Spleen (tissue), 7 donors: ENCODE measurements around the gene COL27A1.

Experiments
- CTCF ChIP-seq, 11 experiments: fragments of 200-600 bp in 7 of 11; fragments of 450-650 bp in 4 of 11; sonication (generic) in 4 of 11; IDR thresholded peaks in 8 of 11; conservative IDR thresholded peaks in 3 of 11; 1 replicate in 7 of 11; 2 replicates in 4 of 11; pipeline versions ENCODE4 v1.4.0 to v1.8.0; 2016 to 2021; ENCODE audit warnings: antibody characterized with exemption in 11 of 11, inconsistent platforms in 4 of 11, mild to moderate bottlenecking in 1 of 11
- POLR2A ChIP-seq, 3 donors: fragments of 450-650 bp; IDR thresholded peaks; one replicate each; pipeline ENCODE4 v1.5.1; 2017; ENCODE audit warnings: antibody characterized with exemption in 3 of 3, mild to moderate bottlenecking in 1 of 3
- donor health status: DM: no; HTN: no; CAD: no; lungs with moderate emphysema.
- donor health status: DM: no; HTN: no; CAD: no.
- donor health status: DM: no; HTN: no; CAD: no.

DNA sequence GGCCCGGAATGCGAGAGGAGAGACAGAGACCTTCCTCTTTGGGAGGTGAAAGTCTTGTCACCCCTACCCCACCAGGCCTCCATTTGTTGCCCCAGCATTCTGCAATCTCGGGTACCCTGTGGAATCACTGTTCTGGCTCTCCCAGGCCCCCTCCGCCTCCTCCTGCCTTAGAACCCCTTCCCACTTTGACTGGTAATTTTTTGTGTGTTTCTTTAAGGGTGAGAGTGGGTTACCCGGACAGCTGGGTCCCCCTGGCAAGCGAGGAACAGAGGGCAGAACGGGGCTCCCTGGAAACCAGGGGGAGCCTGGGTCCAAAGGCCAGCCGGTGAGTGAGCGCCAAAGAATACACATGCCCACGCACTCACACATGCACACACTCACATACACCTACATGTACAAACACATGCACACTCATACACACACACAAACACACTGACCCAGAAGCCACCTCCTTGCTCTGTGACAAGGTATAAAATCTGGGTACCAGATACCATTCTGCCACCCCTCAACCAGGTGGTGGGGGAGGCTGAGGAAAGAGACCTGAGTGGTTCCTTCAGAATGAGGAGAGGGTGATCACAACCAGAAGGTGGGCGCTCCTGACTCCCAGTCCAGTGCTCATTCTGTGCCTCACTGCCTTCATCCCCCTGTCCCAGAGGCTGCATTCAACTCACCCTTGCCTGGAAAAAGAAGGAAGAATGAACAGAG lies 136.7 kb downstream of the COL27A1 start:
- TF ChIP-seq CTCF (IDR thresholded peaks at IDR 0.05 in 8 of 11, conservative IDR thresholded peaks at IDR 0.05 in 3 of 11) (no peak), POLR2A (IDR thresholded peaks at IDR 0.05) (no peak)
